ENCODE results near the gene COMMD6. TPM values are rescaled to one million over a fixed set of nuclear protein-coding genes. Genes with fewer than 3 reads are reported as not detected.

The COMMD6 gene
- total RNA-seq, 1 donor: 65.1 TPM

- H3K4me1 ChIP-seq (ENCODE audit: insufficient read depth, low read length): peaks cover 28% of the 10 kb centered on the region
- no peak overlapping the region for H3K4me3 ChIP-seq (ENCODE audit: low read length)
- H3K9me3 ChIP-seq (ENCODE audit: low read depth, low read length): no peaks in the 10 kb centered on the region
- no peaks in the 10 kb centered on the region for H3K27me3 ChIP-seq (ENCODE audit: insufficient read depth, low read length)
These were observed 30.3 kb downstream of the COMMD6 start for GRCh38 chr13:75507027-75508001.

- Histone ChIP-seq H3K4me3 (ENCODE audit: low read length) (no peak overlapping the region), H3K27me3 (ENCODE audit: insufficient read depth, low read length) (no peaks in the 10 kb centered on the region), H3K9me3 (ENCODE audit: low read depth, low read length) (no peaks in the 10 kb centered on the region), H3K4me1 (ENCODE audit: insufficient read depth, low read length) (peaks cover 28% of the 10 kb centered on the region)
These were observed 31.6 kb downstream of the COMMD6 start for GRCh38 chr13:75506018-75506417.

- Histone ChIP-seq H3K4me3 (ENCODE audit: low read length) (no peak overlapping the region), H3K9me3 (ENCODE audit: low read depth, low read length) (no peaks in the 10 kb centered on the region), H3K27me3 (ENCODE audit: insufficient read depth, low read length) (no peaks in the 10 kb centered on the region), H3K4me1 (ENCODE audit: insufficient read depth, low read length) (peaks cover 28% of the 10 kb centered on the region)
These were observed 32.3 kb downstream of the COMMD6 start for GRCh38 chr13:75505327-75505726.

DNA sequence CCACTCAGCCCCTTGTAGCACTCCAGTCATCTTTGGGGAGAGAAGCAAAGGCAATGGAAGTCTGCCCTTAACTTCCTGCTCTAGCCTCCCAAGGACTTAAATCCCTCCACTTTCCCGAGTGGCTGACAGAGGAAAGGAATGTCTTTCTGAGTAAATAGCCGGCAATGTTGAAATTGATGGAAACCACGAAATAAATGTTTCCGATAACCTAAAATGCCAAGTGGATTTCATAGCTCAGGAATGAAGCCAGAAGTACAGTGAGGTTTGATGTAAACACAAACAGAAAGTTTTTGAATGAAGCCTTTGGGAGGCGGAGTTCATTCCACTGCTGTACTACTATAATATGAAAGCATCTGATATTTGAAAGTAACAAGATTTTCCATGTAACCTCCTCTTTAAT, 41.7 kb downstream of the COMMD6 start:
- Histone ChIP-seq H3K4me3 (ENCODE audit: low read length) (no peak overlapping the region), H3K27me3 (ENCODE audit: insufficient read depth, low read length) (peaks cover 4% of the 10 kb centered on the region), H3K4me1 (ENCODE audit: insufficient read depth, low read length) (no peaks in the 10 kb centered on the region), H3K9me3 (ENCODE audit: low read depth, low read length) (no peaks in the 10 kb centered on the region)

- H3K4me3 ChIP-seq (ENCODE audit: low read length): no peak overlapping the region
- peaks cover 2% of the 10 kb centered on the region for H3K4me1 ChIP-seq (ENCODE audit: insufficient read depth, low read length)
- peaks cover 4% of the 10 kb centered on the region for H3K27me3 ChIP-seq (ENCODE audit: insufficient read depth, low read length)
- H3K9me3 ChIP-seq (ENCODE audit: low read depth, low read length): no peaks in the 10 kb centered on the region
These were observed 43.1 kb downstream of the COMMD6 start for GRCh38 chr13:75494491-75494890.

DNA sequence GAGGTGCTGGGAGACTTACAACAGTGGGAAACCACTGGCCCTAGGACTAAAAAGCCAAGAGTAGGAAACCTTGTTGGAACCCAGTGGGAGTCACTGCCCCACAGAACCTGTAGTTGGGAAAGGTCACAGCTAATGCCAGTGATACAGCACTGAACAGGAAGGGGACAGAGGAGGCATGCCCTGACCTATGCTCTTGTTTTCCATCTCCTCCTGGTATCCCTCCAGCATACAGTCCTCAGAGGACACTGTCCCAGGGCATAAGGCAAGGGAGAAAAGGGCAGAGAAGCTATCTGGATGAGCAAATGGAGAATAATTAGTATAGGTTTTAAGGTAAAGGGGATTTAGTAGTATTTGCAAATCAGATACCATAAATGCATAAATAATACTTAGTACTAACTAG, 44.5 kb downstream of the COMMD6 start:
- Histone ChIP-seq H3K4me3 (ENCODE audit: low read length) (no peak overlapping the region), H3K4me1 (ENCODE audit: insufficient read depth, low read length) (peaks cover 6% of the 10 kb centered on the region), H3K27me3 (ENCODE audit: insufficient read depth, low read length) (no peaks in the 10 kb centered on the region), H3K9me3 (ENCODE audit: low read depth, low read length) (no peaks in the 10 kb centered on the region)

GRCh38 chr13:75492389-75492788, 45.3 kb downstream of the COMMD6 start:
- H3K27me3 ChIP-seq (ENCODE audit: insufficient read depth, low read length): no peaks in the 10 kb centered on the region
- H3K4me1 ChIP-seq (ENCODE audit: insufficient read depth, low read length): peaks cover 6% of the 10 kb centered on the region
- H3K9me3 ChIP-seq (ENCODE audit: low read depth, low read length): no peaks in the 10 kb centered on the region
- no peak overlapping the region for H3K4me3 ChIP-seq (ENCODE audit: low read length)

- no peaks in the 10 kb centered on the region for H3K9me3 ChIP-seq (ENCODE audit: low read depth, low read length)
- H3K27me3 ChIP-seq (ENCODE audit: insufficient read depth, low read length): no peaks in the 10 kb centered on the region
- peaks cover 13% of the 10 kb centered on the region for H3K4me1 ChIP-seq (ENCODE audit: insufficient read depth, low read length)
- H3K4me3 ChIP-seq (ENCODE audit: low read length): no peak overlapping the region
These were observed 46.3 kb downstream of the COMMD6 start for GRCh38 chr13:75491376-75491775.

- H3K4me3 ChIP-seq (ENCODE audit: low read length): no peak overlapping the region
These were observed 48.0 kb downstream of the COMMD6 start for GRCh38 chr13:75489502-75490263.

GRCh38 chr13:75486146-75487062, 51.2 kb downstream of the COMMD6 start:
- no peaks in the 10 kb centered on the region for H3K9me3 ChIP-seq (ENCODE audit: low read depth, low read length)

More at GRCh38 chr13:75489502-75490263, 48.0 kb downstream of the COMMD6 start:
- H3K4me1 ChIP-seq (ENCODE audit: insufficient read depth, low read length): peaks cover 19% of the 10 kb centered on the region
- no peaks in the 10 kb centered on the region for H3K9me3 ChIP-seq (ENCODE audit: low read depth, low read length)
- H3K27me3 ChIP-seq (ENCODE audit: insufficient read depth, low read length): peaks cover 3% of the 10 kb centered on the region

GRCh38 chr13:75485286-75486062, 52.2 kb downstream of the COMMD6 start:
- Histone ChIP-seq H3K9me3 (ENCODE audit: low read depth, low read length) (no peaks in the 10 kb centered on the region), H3K4me1 (ENCODE audit: insufficient read depth, low read length) (peaks cover 28% of the 10 kb centered on the region), H3K27me3 (ENCODE audit: insufficient read depth, low read length) (peaks cover 21% of the 10 kb centered on the region), H3K4me3 (ENCODE audit: low read length) (no peak overlapping the region)

More at GRCh38 chr13:75486146-75487062, 51.2 kb downstream of the COMMD6 start:
- peaks cover 20% of the 10 kb centered on the region for H3K4me1 ChIP-seq (ENCODE audit: insufficient read depth, low read length)
- peaks cover 16% of the 10 kb centered on the region for H3K27me3 ChIP-seq (ENCODE audit: insufficient read depth, low read length)
- H3K4me3 ChIP-seq (ENCODE audit: low read length): no peak overlapping the region

- Histone ChIP-seq H3K4me1 (ENCODE audit: insufficient read depth, low read length) (peaks cover 25% of the 10 kb centered on the region), H3K9me3 (ENCODE audit: low read depth, low read length) (no peaks in the 10 kb centered on the region), H3K4me3 (ENCODE audit: low read length) (peak overlapping the region; percentile 51), H3K27me3 (ENCODE audit: insufficient read depth, low read length) (peaks cover 47% of the 10 kb centered on the region)
These were observed 54.9 kb downstream of the COMMD6 start for GRCh38 chr13:75482820-75483079.

GRCh38 chr13:75482070-75482819, 55.4 kb downstream of the COMMD6 start, which contains the start of gene TBC1D4:
TSS of gene TBC1D4 (minus strand) at chr13:75482169. CDS start at chr13:75481767, 402 bp downstream.
- Histone ChIP-seq H3K4me3 (ENCODE audit: low read length) (peak within 1 kb of the TSS; percentile 51), H3K4me1 (ENCODE audit: insufficient read depth, low read length) (peaks cover 25% of the 10 kb centered on the region), H3K9me3 (ENCODE audit: low read depth, low read length) (no peaks in the 10 kb centered on the region), H3K27me3 (ENCODE audit: insufficient read depth, low read length) (peaks cover 48% of the 10 kb centered on the region)
